ENCODE data around the gene TRIM47. TPM values are rescaled to one million over a fixed set of nuclear protein-coding genes. Genes with fewer than 3 reads are reported as not detected.

TRIM47 gene
- total RNA-seq, 4 donors from 2014 or later, result 47.4 to 79.0 (median 57.0) TPM

- 66 to 76% methylated on average over 22 of the region's 22 CpGs for WGBS, 2 donors
- TF ChIP-seq CTCF (IDR thresholded peaks at IDR 0.05), result no peak
- no peak for TF ChIP-seq EP300 (IDR thresholded peaks at IDR 0.05)
- TF ChIP-seq POLR2A (IDR thresholded peaks at IDR 0.05), result no peak
- Histone ChIP-seq H3K4me3 (no peak overlapping the region), H3K27me3 (no peaks in the 10 kb centered on the region), H3K36me3 (peaks cover 0 to 83% (median 48%) of the 10 kb centered on the region in 3 donors), H3K27ac (peak overlapping the region; percentile 23 to 85 (median 80)), H3K9me3 (no peaks in the 10 kb centered on the region), H3K4me1 (peaks cover 0 to 69% (median 19%) of the 10 kb centered on the region in 4 donors)
- no peak for DNase-seq (ENCODE audit: low spot score in 2 of 2)
Measured at GRCh38 chr17:75845933-75846691, 32.3 kb downstream of the TRIM47 start.

- Histone ChIP-seq H3K4me1 (peaks cover 0 to 59% (median 19%) of the 10 kb centered on the region in 4 donors), H3K36me3 (peaks cover 0 to 81% (median 39%) of the 10 kb centered on the region in 3 donors)
- TF ChIP-seq CTCF (IDR thresholded peaks at IDR 0.05) (peak; percentile 73 to 89 (median 83)), EP300 (IDR thresholded peaks at IDR 0.05) (peak in 1 of 2 donors; percentile 32), POLR2A (IDR thresholded peaks at IDR 0.05) (no peak)
Measured at GRCh38 chr17:75845058-75845711, 33.2 kb downstream of the TRIM47 start.

GRCh38 chr17:75844530-75845057, 33.8 kb downstream of the TRIM47 start:
- peak overlapping the region; percentile 36 to 85 (median 80) for H3K27ac ChIP-seq
- TF ChIP-seq CTCF (IDR thresholded peaks at IDR 0.05) (no peak), POLR2A (IDR thresholded peaks at IDR 0.05) (no peak), EP300 (IDR thresholded peaks at IDR 0.05) (no peak)
- H3K36me3 ChIP-seq, result peaks cover 0 to 81% (median 33%) of the 10 kb centered on the region in 3 donors
- no peaks in the 10 kb centered on the region for H3K9me3 ChIP-seq
- DNase-seq (ENCODE audit: low spot score in 2 of 2), result no peak
- H3K27me3 ChIP-seq, result no peaks in the 10 kb centered on the region
- peak overlapping the region in 3 of 4 donors; percentile 15 to 36 (median 32) for H3K4me3 ChIP-seq
- peaks cover 0 to 54% (median 19%) of the 10 kb centered on the region in 4 donors for H3K4me1 ChIP-seq
- 48 to 53% methylated on average over 8 to 14 of the region's 14 CpGs for WGBS, 2 donors

More at GRCh38 chr17:75845058-75845711, 33.2 kb downstream of the TRIM47 start:
- no peak overlapping the region for H3K4me3 ChIP-seq
- H3K27me3 ChIP-seq, result no peaks in the 10 kb centered on the region
- peak; percentile 59 to 66 for DNase-seq (ENCODE audit: low spot score in 2 of 2)
- H3K27ac ChIP-seq, result peak overlapping the region; percentile 36 to 85 (median 80)
- no peaks in the 10 kb centered on the region for H3K9me3 ChIP-seq
- 39 to 43% methylated on average over 9 to 21 of the region's 21 CpGs for WGBS, 2 donors

- DNase-seq (ENCODE audit: low spot score in 2 of 2), result no peak
- Histone ChIP-seq H3K36me3 (peaks cover 0 to 81% (median 25%) of the 10 kb centered on the region in 3 donors), H3K27me3 (no peaks in the 10 kb centered on the region), H3K27ac (peak within 1 kb of the TSS; percentile 36 to 85 (median 80)), H3K4me3 (peak within 1 kb of the TSS in 3 of 4 donors; percentile 15 to 36 (median 32)), H3K4me1 (peaks cover 0 to 47% (median 19%) of the 10 kb centered on the region in 4 donors), H3K9me3 (no peaks in the 10 kb centered on the region)
- WGBS, 2 donors, result 74 to 75% methylated on average over 18 to 32 of the region's 35 CpGs
- TF ChIP-seq POLR2A (IDR thresholded peaks at IDR 0.05), result no peak
- TF ChIP-seq CTCF (IDR thresholded peaks at IDR 0.05), result no peak
- TF ChIP-seq EP300 (IDR thresholded peaks at IDR 0.05), result no peak
Measured at GRCh38 chr17:75843577-75844529, 34.5 kb downstream of the TRIM47 start, which contains the start of gene UNC13D. UNC13D (minus strand) TSS chr17:75844404; CDS start chr17:75844337, 67 bp downstream.

All from tibial nerve (tissue), 4 donors.